Endodermal cell (in vitro differentiated cells): ENCODE measurements around the gene RNLS. TPM values are rescaled to one million over a fixed set of nuclear protein-coding genes. Genes with fewer than 3 reads are reported as not detected.

Experiments
- DNase-seq: peaks from one replicate; pipeline ENCODE4 v3.0.0-alpha.2; 2017
- H3K27ac ChIP-seq: 2 replicates; pipeline ENCODE4 v1.5.1; 2013; ENCODE audit warnings: mild to moderate bottlenecking, low read depth, low read length, moderate library complexity
- H3K27me3 ChIP-seq: 2 replicates; pipeline ENCODE4 v1.6.1; 2013; ENCODE audit warnings: mild to moderate bottlenecking, low read length, moderate library complexity; ENCODE audit not compliant: insufficient read depth, control insufficient read depth, poor library complexity, severe bottlenecking
- H3K36me3 ChIP-seq: 2 replicates; pipeline ENCODE4 v1.7.0; 2013; ENCODE audit warnings: mild to moderate bottlenecking, low read length, moderate library complexity; ENCODE audit not compliant: control insufficient read depth, insufficient read depth
- H3K4me1 ChIP-seq: one replicate; pipeline ENCODE4 v1.7.0; 2013; ENCODE audit warnings: low read length; ENCODE audit not compliant: control insufficient read depth, insufficient read depth
- H3K4me3 ChIP-seq: 2 replicates; pipeline ENCODE4 v1.5.1; 2013; ENCODE audit warnings: mild to moderate bottlenecking, low read length, moderate library complexity
- H3K9ac ChIP-seq: 2 replicates; pipeline ENCODE4 v1.6.1; 2013; ENCODE audit warnings: mild to moderate bottlenecking, low read length, moderate library complexity; ENCODE audit not compliant: poor library complexity, severe bottlenecking; ENCODE audit errors: extremely low read depth
- H3K9me3 ChIP-seq: 2 replicates; pipeline ENCODE4 v1.6.1; 2013; ENCODE audit warnings: mild to moderate bottlenecking, low read length, moderate library complexity; ENCODE audit not compliant: control insufficient read depth
- H3K27ac Mint-ChIP-seq: 2 replicates; pipeline ENCODE4 v1.8.0; 2020; ENCODE audit warnings: mixed read lengths
- H3K27me3 Mint-ChIP-seq: 2 replicates; pipeline ENCODE4 v1.8.0; 2021; ENCODE audit warnings: mild to moderate bottlenecking, mixed read lengths; ENCODE audit not compliant: insufficient read depth
- H3K36me3 Mint-ChIP-seq: 2 replicates; pipeline ENCODE4 v1.8.0; 2020; ENCODE audit warnings: low read depth, mixed read lengths
- H3K4me1 Mint-ChIP-seq: 2 replicates; pipeline ENCODE4 v1.8.0; 2020; ENCODE audit warnings: mixed read lengths
- H3K4me3 Mint-ChIP-seq: 2 replicates; pipeline ENCODE4 v1.8.0; 2020; ENCODE audit warnings: mild to moderate bottlenecking, moderate library complexity, mixed read lengths
- H3K9me3 Mint-ChIP-seq: 2 replicates; pipeline ENCODE4 v1.8.0; 2020; ENCODE audit warnings: mild to moderate bottlenecking, mixed read lengths
- WGBS, 2 experiments: methylation state at CpG; one replicate each; pipeline versions ENCODE4 v1.1.5 to v1.1.7; 2013; ENCODE audit warnings: missing lambda C conversion rate in 2 of 2, mixed read lengths in 1 of 2; ENCODE audit not compliant: insufficient coverage in 1 of 2, insufficient read length in 1 of 2; 5-methylcytosine and 5-hydroxymethylcytosine counted together
- total RNA-seq, 2 donors: library from RNA; stranded (reverse); fragmentation: NEBNext Ultra II Directional in 1 of 2; extraction: Animal tissue kit (Norgen Biotek cat#: 25700) in 1 of 2; gene quantifications; 2 replicates in 1 of 2; 3 replicates in 1 of 2; pipeline ENCODE4 v1.2.1, GENCODE V29; 2021
- TF ChIP-seq, protein P1 (sequence below): fragments of 200-600 bp; sonication (generic); conservative IDR thresholded peaks from 2 replicates; pipeline ENCODE4 v1.5.0; 2021; ENCODE audit warnings: antibody characterized with exemption, mild to moderate bottlenecking

Gene RNLS
- total RNA-seq, 2 donors from 2014 or later, result 10.1 to 12.3 TPM

DNA sequence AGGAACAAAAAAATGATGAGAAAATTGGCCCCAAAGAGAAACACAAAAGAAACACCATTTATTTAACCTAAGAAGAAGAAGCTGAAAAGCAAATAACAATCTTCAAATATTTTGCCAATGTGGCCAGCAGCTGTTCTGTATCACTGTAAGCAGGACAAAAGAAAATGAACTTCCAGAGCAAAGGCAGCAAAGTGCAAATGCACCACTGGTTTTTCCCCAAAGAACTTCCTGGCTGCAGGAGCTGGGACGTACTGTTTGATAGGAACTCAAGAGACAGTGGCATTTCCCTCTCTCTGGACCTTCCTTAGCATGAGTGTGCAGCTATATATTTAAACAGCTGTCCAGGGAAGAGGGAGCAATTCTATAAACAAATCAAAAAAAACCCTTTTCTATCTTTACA is 60.4 kb downstream of the RNLS start:
- WGBS, 2 experiments, result 70% methylated on average over 1 of the region's 1 CpG; no CpG with 5 or more reads in 1 of the 2 experiments
- H3K9me3 ChIP-seq, result no peaks in the 10 kb centered on the region
- TF ChIP-seq, protein P1, sequence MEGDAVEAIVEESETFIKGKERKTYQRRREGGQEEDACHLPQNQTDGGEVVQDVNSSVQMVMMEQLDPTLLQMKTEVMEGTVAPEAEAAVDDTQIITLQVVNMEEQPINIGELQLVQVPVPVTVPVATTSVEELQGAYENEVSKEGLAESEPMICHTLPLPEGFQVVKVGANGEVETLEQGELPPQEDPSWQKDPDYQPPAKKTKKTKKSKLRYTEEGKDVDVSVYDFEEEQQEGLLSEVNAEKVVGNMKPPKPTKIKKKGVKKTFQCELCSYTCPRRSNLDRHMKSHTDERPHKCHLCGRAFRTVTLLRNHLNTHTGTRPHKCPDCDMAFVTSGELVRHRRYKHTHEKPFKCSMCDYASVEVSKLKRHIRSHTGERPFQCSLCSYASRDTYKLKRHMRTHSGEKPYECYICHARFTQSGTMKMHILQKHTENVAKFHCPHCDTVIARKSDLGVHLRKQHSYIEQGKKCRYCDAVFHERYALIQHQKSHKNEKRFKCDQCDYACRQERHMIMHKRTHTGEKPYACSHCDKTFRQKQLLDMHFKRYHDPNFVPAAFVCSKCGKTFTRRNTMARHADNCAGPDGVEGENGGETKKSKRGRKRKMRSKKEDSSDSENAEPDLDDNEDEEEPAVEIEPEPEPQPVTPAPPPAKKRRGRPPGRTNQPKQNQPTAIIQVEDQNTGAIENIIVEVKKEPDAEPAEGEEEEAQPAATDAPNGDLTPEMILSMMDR, result no peak
- H3K4me1 ChIP-seq, result no peaks in the 10 kb centered on the region
- H3K36me3 Mint-ChIP-seq, result no peaks in the 10 kb centered on the region
- DNase-seq, result no peak
- no peak overlapping the region for H3K27ac ChIP-seq
- H3K36me3 ChIP-seq, result no peaks in the 10 kb centered on the region
- no peaks in the 10 kb centered on the region for H3K9me3 Mint-ChIP-seq
- H3K27me3 Mint-ChIP-seq, result peaks cover 2% of the 10 kb centered on the region
- H3K4me3 Mint-ChIP-seq, result no peak overlapping the region
- H3K4me3 ChIP-seq, result no peak overlapping the region
- H3K27me3 ChIP-seq, result no peaks in the 10 kb centered on the region
- H3K9ac ChIP-seq, result no peak overlapping the region
- no peaks in the 10 kb centered on the region for H3K4me1 Mint-ChIP-seq
- H3K27ac Mint-ChIP-seq, result no peak overlapping the region

DNA sequence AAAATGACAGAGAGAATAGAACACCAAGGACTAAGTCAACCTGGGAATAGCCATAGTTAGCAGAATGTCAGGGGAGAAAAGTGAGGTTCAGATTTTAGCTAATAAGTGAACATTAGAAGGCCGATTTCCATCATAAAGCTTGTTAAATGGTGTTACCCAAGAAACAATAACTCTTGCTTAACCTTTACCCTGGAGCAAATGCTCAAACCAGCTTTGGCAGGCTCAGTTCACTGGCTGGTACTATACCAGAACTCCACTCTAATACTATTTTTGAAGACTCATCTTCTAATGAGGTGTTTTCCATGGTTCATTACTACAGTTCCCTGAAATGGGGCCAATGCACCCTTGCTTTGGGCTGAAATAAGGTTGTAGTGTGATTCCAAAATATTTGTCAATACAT is 61.3 kb downstream of the RNLS start:
- H3K36me3 Mint-ChIP-seq, result no peaks in the 10 kb centered on the region
- Histone ChIP-seq H3K4me1 (no peaks in the 10 kb centered on the region), H3K36me3 (no peaks in the 10 kb centered on the region)

DNA sequence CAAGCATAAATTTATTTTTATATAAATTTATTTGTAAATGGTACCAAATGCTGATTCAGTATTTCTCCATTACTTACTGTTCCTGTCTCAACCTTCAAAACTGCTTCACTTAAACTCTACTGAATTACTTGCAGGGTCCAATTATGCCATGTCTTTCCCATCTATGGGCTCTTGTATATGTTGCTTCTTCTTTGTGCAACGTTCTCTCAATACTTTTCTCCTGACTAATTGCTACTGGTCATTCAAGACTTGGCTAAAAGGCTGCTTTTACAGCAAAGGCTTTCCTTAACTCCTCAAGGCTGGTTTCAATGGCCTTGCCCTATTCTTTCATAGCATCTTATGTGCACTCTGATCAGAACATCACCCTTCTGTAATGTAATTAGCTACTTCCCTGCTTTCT is 67.9 kb downstream of the RNLS start:
- TF ChIP-seq, protein P1, result no peak
- H3K27ac Mint-ChIP-seq, result no peak overlapping the region
- Histone ChIP-seq H3K27me3 (no peaks in the 10 kb centered on the region), H3K4me1 (peaks cover 2% of the 10 kb centered on the region), H3K27ac (no peak overlapping the region), H3K4me3 (no peak overlapping the region), H3K9me3 (no peaks in the 10 kb centered on the region), H3K36me3 (no peaks in the 10 kb centered on the region), H3K9ac (no peak overlapping the region)
- no peaks in the 10 kb centered on the region for H3K36me3 Mint-ChIP-seq
- DNase-seq, result no peak
- H3K27me3 Mint-ChIP-seq, result peaks cover 5% of the 10 kb centered on the region
- H3K4me1 Mint-ChIP-seq, result peaks cover 6% of the 10 kb centered on the region
- no peak overlapping the region for H3K4me3 Mint-ChIP-seq
- WGBS, 2 experiments, result 93 to 100% methylated on average over 1 of the region's 1 CpG
- peaks cover 8% of the 10 kb centered on the region for H3K9me3 Mint-ChIP-seq

More for the DNA sequence above, 61.3 kb downstream of the RNLS start:
- Mint-ChIP-seq H3K4me3 (no peak overlapping the region), H3K27ac (no peak overlapping the region), H3K9me3 (no peaks in the 10 kb centered on the region), H3K4me1 (no peaks in the 10 kb centered on the region), H3K27me3 (peaks cover 2% of the 10 kb centered on the region)
- H3K9me3 ChIP-seq, result no peaks in the 10 kb centered on the region
- no peak overlapping the region for H3K9ac ChIP-seq
- DNase-seq, result no peak
- no peak overlapping the region for H3K27ac ChIP-seq
- H3K4me3 ChIP-seq, result no peak overlapping the region
- no peaks in the 10 kb centered on the region for H3K27me3 ChIP-seq
- WGBS, 2 experiments, result 88% methylated on average over 1 of the region's 1 CpG; no CpG with 5 or more reads in 1 of the 2 experiments
- TF ChIP-seq, protein P1, result no peak
